Hepatocyte (in vitro differentiated cells): ENCODE measurements around the gene GGCT.

ENCODE experiments used
- EZH2 ChIP-seq: fragments of 200-600 bp; sonication (generic); IDR thresholded peaks from 2 replicates; pipeline ENCODE4 v1.6.1; 2016; ENCODE audit warnings: antibody characterized with exemption, mild to moderate bottlenecking, borderline replicate concordance
- EZH2phosphoT487 ChIP-seq: fragments of 200-600 bp; sonication (generic); IDR thresholded peaks from one replicate; pipeline ENCODE4 v1.6.1; 2018; ENCODE audit warnings: antibody characterized with exemption, mild to moderate bottlenecking, low read depth, moderate library complexity; ENCODE audit not compliant: unreplicated experiment, severe bottlenecking
- TF ChIP-seq, protein P1 (sequence below): fragments of 200-600 bp; sonication (generic); IDR thresholded peaks from 2 replicates; pipeline ENCODE4 v1.5.1; 2016; ENCODE audit warnings: antibody characterized with exemption, mild to moderate bottlenecking; ENCODE audit not compliant: poor library complexity

DNA sequence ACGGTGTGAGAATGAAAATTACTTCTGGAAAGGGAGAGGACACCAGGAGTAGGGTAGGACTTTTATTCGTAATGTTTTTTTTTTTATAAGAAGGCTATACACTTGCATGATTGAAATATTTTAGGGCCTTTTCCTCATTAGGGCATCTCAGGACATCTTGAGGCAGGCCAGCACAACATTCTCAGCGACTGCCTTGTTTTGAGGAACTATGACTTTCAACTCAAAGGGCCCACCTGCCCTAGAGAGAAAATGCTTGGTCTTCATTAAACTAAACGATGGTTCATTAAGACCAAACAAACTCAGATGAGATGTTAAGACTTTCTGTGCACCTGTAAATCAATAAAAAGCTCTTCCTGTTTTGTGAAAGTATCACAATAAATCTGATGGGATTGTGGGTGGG is 37.4 kb downstream of the GGCT start:
- TF ChIP-seq, protein P1, sequence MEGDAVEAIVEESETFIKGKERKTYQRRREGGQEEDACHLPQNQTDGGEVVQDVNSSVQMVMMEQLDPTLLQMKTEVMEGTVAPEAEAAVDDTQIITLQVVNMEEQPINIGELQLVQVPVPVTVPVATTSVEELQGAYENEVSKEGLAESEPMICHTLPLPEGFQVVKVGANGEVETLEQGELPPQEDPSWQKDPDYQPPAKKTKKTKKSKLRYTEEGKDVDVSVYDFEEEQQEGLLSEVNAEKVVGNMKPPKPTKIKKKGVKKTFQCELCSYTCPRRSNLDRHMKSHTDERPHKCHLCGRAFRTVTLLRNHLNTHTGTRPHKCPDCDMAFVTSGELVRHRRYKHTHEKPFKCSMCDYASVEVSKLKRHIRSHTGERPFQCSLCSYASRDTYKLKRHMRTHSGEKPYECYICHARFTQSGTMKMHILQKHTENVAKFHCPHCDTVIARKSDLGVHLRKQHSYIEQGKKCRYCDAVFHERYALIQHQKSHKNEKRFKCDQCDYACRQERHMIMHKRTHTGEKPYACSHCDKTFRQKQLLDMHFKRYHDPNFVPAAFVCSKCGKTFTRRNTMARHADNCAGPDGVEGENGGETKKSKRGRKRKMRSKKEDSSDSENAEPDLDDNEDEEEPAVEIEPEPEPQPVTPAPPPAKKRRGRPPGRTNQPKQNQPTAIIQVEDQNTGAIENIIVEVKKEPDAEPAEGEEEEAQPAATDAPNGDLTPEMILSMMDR: no peak
- TF ChIP-seq EZH2phosphoT487: no peak
- no peak for TF ChIP-seq EZH2
